ENCODE results near the gene ABCC11.
"Not testable (repeated sequence)": the region's sequence is repeated elsewhere in the genome, so short reads cannot be mapped to it uniquely, and the experiment has no call there.

The ABCC11 gene

GRCh38 chr16:48184681-48185080, 62.7 kb downstream of the ABCC11 start:
- H3K27ac ChIP-seq = no peak overlapping the region
- H3K4me3 ChIP-seq = no peak overlapping the region
- no peaks in the 10 kb centered on the region for H3K9me3 ChIP-seq (ENCODE audit: low read depth, low read length)
- TF ChIP-seq POLR2AphosphoS5 (IDR thresholded peaks at IDR 0.05; ENCODE audit: borderline replicate concordance, low read depth, low read length) (no peak), EZH2 (IDR thresholded peaks at IDR 0.05) (no peak), FOXP2 (optimal IDR thresholded peaks at IDR 0.05; ENCODE audit: control extremely low read depth, extremely low read length, insufficient read depth) (no peak)
- DNase-seq (ENCODE audit: low read depth, low spot score) = no peak
- H3K9ac ChIP-seq (ENCODE audit: insufficient read length) = no peak overlapping the region
- H3K36me3 ChIP-seq (ENCODE audit: insufficient read depth, low read length) = no peaks in the 10 kb centered on the region

GRCh38 chr16:48182979-48183537, 64.3 kb downstream of the ABCC11 start:
- no peak for DNase-seq (ENCODE audit: low read depth, low spot score)
- no peak for TF ChIP-seq FOXP2 (optimal IDR thresholded peaks at IDR 0.05; ENCODE audit: control extremely low read depth, extremely low read length, insufficient read depth)
- Histone ChIP-seq H3K27ac (no peak overlapping the region), H3K4me3 (no peak overlapping the region), H3K9me3 (ENCODE audit: low read depth, low read length) (no peaks in the 10 kb centered on the region), H3K9ac (ENCODE audit: insufficient read length) (no peak overlapping the region), H3K36me3 (ENCODE audit: insufficient read depth, low read length) (no peaks in the 10 kb centered on the region)

- not testable (repeated sequence) for H3K9ac ChIP-seq (ENCODE audit: insufficient read length); H3K9me3 ChIP-seq (ENCODE audit: low read depth, low read length); DNase-seq (ENCODE audit: low read depth, low spot score)
Observed at GRCh38 chr16:48181746-48182520, 65.4 kb downstream of the ABCC11 start.

GRCh38 chr16:48180868-48181480, 66.4 kb downstream of the ABCC11 start:
- TF ChIP-seq POLR2AphosphoS5 (IDR thresholded peaks at IDR 0.05; ENCODE audit: borderline replicate concordance, low read depth, low read length) = no peak
- no peak for TF ChIP-seq EZH2 (IDR thresholded peaks at IDR 0.05)
- TF ChIP-seq FOXP2 (optimal IDR thresholded peaks at IDR 0.05; ENCODE audit: control extremely low read depth, extremely low read length, insufficient read depth) = no peak

More at GRCh38 chr16:48181746-48182520, 65.4 kb downstream of the ABCC11 start:
- H3K27ac ChIP-seq; H3K36me3 ChIP-seq (ENCODE audit: insufficient read depth, low read length); H3K4me3 ChIP-seq: not testable (repeated sequence)

GRCh38 chr16:48176635-48177408, 70.5 kb downstream of the ABCC11 start:
- no peak for TF ChIP-seq FOXP2 (optimal IDR thresholded peaks at IDR 0.05; ENCODE audit: control extremely low read depth, extremely low read length, insufficient read depth)
- TF ChIP-seq POLR2AphosphoS5 (IDR thresholded peaks at IDR 0.05; ENCODE audit: borderline replicate concordance, low read depth, low read length) = no peak
- no peak for TF ChIP-seq EZH2 (IDR thresholded peaks at IDR 0.05)
- no peak overlapping the region for H3K4me3 ChIP-seq
- H3K36me3 ChIP-seq (ENCODE audit: insufficient read depth, low read length) = no peaks in the 10 kb centered on the region
- H3K9me3 ChIP-seq (ENCODE audit: low read depth, low read length) = no peaks in the 10 kb centered on the region
- no peak for DNase-seq (ENCODE audit: low read depth, low spot score)
- no peak overlapping the region for H3K9ac ChIP-seq (ENCODE audit: insufficient read length)
- H3K27ac ChIP-seq = no peak overlapping the region

More at GRCh38 chr16:48180868-48181480, 66.4 kb downstream of the ABCC11 start:
- no peaks in the 10 kb centered on the region for H3K36me3 ChIP-seq (ENCODE audit: insufficient read depth, low read length)
- no peak for DNase-seq (ENCODE audit: low read depth, low spot score)
- no peak overlapping the region for H3K27ac ChIP-seq
- H3K9me3 ChIP-seq (ENCODE audit: low read depth, low read length) = no peaks in the 10 kb centered on the region
- no peak overlapping the region for H3K9ac ChIP-seq (ENCODE audit: insufficient read length)
- no peak overlapping the region for H3K4me3 ChIP-seq

- no peaks in the 10 kb centered on the region for H3K36me3 ChIP-seq (ENCODE audit: insufficient read depth, low read length)
- no peak overlapping the region for H3K27ac ChIP-seq
- DNase-seq (ENCODE audit: low read depth, low spot score) = no peak
- H3K9ac ChIP-seq (ENCODE audit: insufficient read length) = no peak overlapping the region
- no peak overlapping the region for H3K4me3 ChIP-seq
- H3K9me3 ChIP-seq (ENCODE audit: low read depth, low read length) = no peaks in the 10 kb centered on the region
- TF ChIP-seq EZH2 (IDR thresholded peaks at IDR 0.05) = no peak
- no peak for TF ChIP-seq FOXP2 (optimal IDR thresholded peaks at IDR 0.05; ENCODE audit: control extremely low read depth, extremely low read length, insufficient read depth)
- TF ChIP-seq POLR2AphosphoS5 (IDR thresholded peaks at IDR 0.05; ENCODE audit: borderline replicate concordance, low read depth, low read length) = no peak
Observed at GRCh38 chr16:48173889-48174288, 73.5 kb downstream of the ABCC11 start.

- no peaks in the 10 kb centered on the region for H3K9me3 ChIP-seq (ENCODE audit: low read depth, low read length)
- TF ChIP-seq EZH2 (IDR thresholded peaks at IDR 0.05) (no peak), FOXP2 (optimal IDR thresholded peaks at IDR 0.05; ENCODE audit: control extremely low read depth, extremely low read length, insufficient read depth) (no peak), POLR2AphosphoS5 (IDR thresholded peaks at IDR 0.05; ENCODE audit: borderline replicate concordance, low read depth, low read length) (no peak)
- H3K4me3 ChIP-seq = no peak overlapping the region
- H3K36me3 ChIP-seq (ENCODE audit: insufficient read depth, low read length) = no peaks in the 10 kb centered on the region
- no peak for DNase-seq (ENCODE audit: low read depth, low spot score)
- no peak overlapping the region for H3K27ac ChIP-seq
- no peak overlapping the region for H3K9ac ChIP-seq (ENCODE audit: insufficient read length)
Observed at GRCh38 chr16:48172682-48173081, 74.7 kb downstream of the ABCC11 start.

GRCh38 chr16:48169896-48170295, 77.4 kb downstream of the ABCC11 start:
- no peak overlapping the region for H3K27ac ChIP-seq
- TF ChIP-seq EZH2 (IDR thresholded peaks at IDR 0.05) (no peak), FOXP2 (optimal IDR thresholded peaks at IDR 0.05; ENCODE audit: control extremely low read depth, extremely low read length, insufficient read depth) (no peak), POLR2AphosphoS5 (IDR thresholded peaks at IDR 0.05; ENCODE audit: borderline replicate concordance, low read depth, low read length) (no peak)
- no peak overlapping the region for H3K9ac ChIP-seq (ENCODE audit: insufficient read length)
- DNase-seq (ENCODE audit: low read depth, low spot score) = no peak
- H3K9me3 ChIP-seq (ENCODE audit: low read depth, low read length) = no peaks in the 10 kb centered on the region
- H3K36me3 ChIP-seq (ENCODE audit: insufficient read depth, low read length) = no peaks in the 10 kb centered on the region
- H3K4me3 ChIP-seq = no peak overlapping the region
